ENCODE results near the gene PRKD2.
A peak's percentile ranks its signal among the peaks of the same experiment; 100 is the strongest.

The PRKD2 gene

GRCh38 chr19:46741447-46741846 lies 24.5 kb upstream of the PRKD2 start:
- no peak for DNase-seq

GRCh38 chr19:46739290-46739771 lies 22.4 kb upstream of the PRKD2 start:
- no peak for DNase-seq

- no peak for DNase-seq
Observed at GRCh38 chr19:46737761-46738171, 20.9 kb upstream of the PRKD2 start.

GRCh38 chr19:46737298-46737654 lies 20.4 kb upstream of the PRKD2 start:
- DNase-seq: no peak

GRCh38 chr19:46736531-46737297 lies 19.8 kb upstream of the PRKD2 start:
- no peak for DNase-seq

GRCh38 chr19:46733690-46734292 lies 16.9 kb upstream of the PRKD2 start:
- no peak for DNase-seq

- no peak for DNase-seq
Observed at GRCh38 chr19:46732966-46733689, 16.2 kb upstream of the PRKD2 start.

- DNase-seq: no peak
Observed at GRCh38 chr19:46732172-46732938, 15.4 kb upstream of the PRKD2 start.

GRCh38 chr19:46731584-46731983 lies 14.7 kb upstream of the PRKD2 start:
- no peak for DNase-seq

- DNase-seq: no peak
Observed at GRCh38 chr19:46731007-46731501, 14.1 kb upstream of the PRKD2 start.

- no peak for DNase-seq
Observed at GRCh38 chr19:46730595-46730994, 13.7 kb upstream of the PRKD2 start.

GRCh38 chr19:46730187-46730586 lies 13.3 kb upstream of the PRKD2 start:
- no peak for DNase-seq

- DNase-seq: no peak
Observed at GRCh38 chr19:46729696-46730095, 12.8 kb upstream of the PRKD2 start.

- DNase-seq: peak; percentile 72
Observed at GRCh38 chr19:46728693-46729339, 11.9 kb upstream of the PRKD2 start.

- DNase-seq: peak; percentile 67
Observed at GRCh38 chr19:46728208-46728607, 11.3 kb upstream of the PRKD2 start.

- DNase-seq: no peak
Observed at GRCh38 chr19:46727757-46728156, 10.8 kb upstream of the PRKD2 start.

GRCh38 chr19:46726971-46727501 lies 10.1 kb upstream of the PRKD2 start:
- DNase-seq: no peak

- DNase-seq: no peak
Observed at GRCh38 chr19:46726551-46726950, 9.6 kb upstream of the PRKD2 start.

- DNase-seq: no peak
Observed at GRCh38 chr19:46725859-46726393, 9.0 kb upstream of the PRKD2 start.

- DNase-seq: no peak
Observed at GRCh38 chr19:46725036-46725820, 8.3 kb upstream of the PRKD2 start.

GRCh38 chr19:46724468-46724867 lies 7.6 kb upstream of the PRKD2 start:
- no peak for DNase-seq
